AG09309 (cell line): ENCODE data around the gene LMTK3.

Experiments
- DNase-seq: peaks from one replicate; pipeline ENCODE4 v3.0.0-alpha.2; 2010; ENCODE audit warnings: low read depth
- H3K4me3 ChIP-seq: 2 replicates; pipeline ENCODE4 v1.5.1; 2011; ENCODE audit warnings: mild to moderate bottlenecking, low read depth, low read length, moderate library complexity; ENCODE audit not compliant: control insufficient read depth
- TF ChIP-seq, protein P1 (sequence below): IDR thresholded peaks from 2 replicates; pipeline ENCODE4 v1.5.1; 2011; ENCODE audit warnings: mild to moderate bottlenecking, low read depth, low read length, inconsistent platforms; ENCODE audit not compliant: insufficient read depth, control insufficient read depth; ENCODE audit errors: missing control alignments

LMTK3 gene

DNA sequence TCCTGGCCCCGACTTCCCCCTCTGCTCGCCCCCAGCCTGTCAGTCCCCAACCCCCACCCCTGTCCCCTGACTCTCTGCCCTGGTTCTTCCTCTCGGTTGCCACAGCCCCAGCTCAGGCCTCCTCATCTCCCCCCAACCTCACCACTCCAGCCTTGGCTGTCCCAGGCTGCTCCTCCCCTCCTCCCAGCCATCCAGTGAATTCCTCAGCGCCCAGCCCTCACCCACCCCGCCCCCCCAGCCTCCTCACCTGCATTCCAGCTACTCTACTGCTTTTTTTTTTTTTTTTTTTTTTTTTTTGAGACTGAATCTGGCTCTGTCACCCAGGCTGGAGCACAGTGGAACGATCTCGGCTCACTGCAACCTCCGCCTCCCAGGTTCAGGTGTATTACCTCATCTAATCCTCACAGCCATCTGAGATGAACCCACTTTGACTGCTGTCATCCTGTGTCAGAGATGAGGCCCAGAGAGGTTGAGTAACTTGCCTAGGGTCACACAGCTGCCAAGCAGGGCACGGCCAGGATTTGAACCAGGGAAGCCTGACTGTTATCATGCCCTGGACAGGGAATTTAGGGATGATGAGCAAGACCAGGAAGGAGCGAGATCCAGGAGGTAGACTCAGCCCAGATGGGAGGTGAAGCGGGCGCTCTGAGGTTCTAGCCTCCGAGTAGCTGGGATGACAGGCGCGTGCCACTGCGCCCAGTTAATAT is 42.9 kb upstream of the LMTK3 start:
- TF ChIP-seq, protein P1, sequence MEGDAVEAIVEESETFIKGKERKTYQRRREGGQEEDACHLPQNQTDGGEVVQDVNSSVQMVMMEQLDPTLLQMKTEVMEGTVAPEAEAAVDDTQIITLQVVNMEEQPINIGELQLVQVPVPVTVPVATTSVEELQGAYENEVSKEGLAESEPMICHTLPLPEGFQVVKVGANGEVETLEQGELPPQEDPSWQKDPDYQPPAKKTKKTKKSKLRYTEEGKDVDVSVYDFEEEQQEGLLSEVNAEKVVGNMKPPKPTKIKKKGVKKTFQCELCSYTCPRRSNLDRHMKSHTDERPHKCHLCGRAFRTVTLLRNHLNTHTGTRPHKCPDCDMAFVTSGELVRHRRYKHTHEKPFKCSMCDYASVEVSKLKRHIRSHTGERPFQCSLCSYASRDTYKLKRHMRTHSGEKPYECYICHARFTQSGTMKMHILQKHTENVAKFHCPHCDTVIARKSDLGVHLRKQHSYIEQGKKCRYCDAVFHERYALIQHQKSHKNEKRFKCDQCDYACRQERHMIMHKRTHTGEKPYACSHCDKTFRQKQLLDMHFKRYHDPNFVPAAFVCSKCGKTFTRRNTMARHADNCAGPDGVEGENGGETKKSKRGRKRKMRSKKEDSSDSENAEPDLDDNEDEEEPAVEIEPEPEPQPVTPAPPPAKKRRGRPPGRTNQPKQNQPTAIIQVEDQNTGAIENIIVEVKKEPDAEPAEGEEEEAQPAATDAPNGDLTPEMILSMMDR = no peak
- no peak for DNase-seq
- no peak overlapping the region for H3K4me3 ChIP-seq

DNA sequence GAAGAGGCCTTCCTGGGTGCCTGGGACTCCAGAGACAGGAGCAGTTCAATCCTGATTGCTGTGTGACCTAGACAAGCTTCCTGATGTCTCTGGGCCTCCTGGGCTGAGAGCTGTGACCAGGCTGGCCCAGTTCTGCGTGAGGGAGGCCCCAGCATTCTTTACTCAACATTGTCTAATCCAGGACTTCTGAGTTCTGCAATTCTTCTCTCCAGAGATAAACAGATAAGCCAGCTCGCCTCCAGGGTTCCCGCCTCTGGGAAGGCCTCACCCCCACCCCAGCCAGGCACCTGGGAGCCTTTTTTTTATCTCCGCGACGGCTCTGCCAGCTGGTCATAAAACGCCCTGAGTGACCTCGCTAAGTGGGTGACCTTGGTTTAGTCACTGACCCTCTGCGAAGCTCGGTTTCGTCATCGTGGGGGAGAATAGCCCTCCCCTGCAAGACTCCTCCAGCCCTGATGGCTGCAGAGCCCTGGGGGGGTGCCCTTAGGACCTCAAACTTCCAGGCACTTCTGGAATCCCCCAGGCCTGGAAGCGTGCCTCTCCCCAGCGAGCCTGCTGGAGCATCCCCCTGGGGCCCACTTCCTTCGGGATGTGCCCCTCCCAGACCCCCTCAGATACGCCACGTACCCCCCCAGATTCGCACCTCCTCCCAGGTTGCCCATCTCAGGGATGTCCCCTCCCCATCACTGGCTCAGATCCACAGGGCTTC is 42.2 kb upstream of the LMTK3 start:
- H3K4me3 ChIP-seq = no peak overlapping the region
- no peak for DNase-seq

DNA sequence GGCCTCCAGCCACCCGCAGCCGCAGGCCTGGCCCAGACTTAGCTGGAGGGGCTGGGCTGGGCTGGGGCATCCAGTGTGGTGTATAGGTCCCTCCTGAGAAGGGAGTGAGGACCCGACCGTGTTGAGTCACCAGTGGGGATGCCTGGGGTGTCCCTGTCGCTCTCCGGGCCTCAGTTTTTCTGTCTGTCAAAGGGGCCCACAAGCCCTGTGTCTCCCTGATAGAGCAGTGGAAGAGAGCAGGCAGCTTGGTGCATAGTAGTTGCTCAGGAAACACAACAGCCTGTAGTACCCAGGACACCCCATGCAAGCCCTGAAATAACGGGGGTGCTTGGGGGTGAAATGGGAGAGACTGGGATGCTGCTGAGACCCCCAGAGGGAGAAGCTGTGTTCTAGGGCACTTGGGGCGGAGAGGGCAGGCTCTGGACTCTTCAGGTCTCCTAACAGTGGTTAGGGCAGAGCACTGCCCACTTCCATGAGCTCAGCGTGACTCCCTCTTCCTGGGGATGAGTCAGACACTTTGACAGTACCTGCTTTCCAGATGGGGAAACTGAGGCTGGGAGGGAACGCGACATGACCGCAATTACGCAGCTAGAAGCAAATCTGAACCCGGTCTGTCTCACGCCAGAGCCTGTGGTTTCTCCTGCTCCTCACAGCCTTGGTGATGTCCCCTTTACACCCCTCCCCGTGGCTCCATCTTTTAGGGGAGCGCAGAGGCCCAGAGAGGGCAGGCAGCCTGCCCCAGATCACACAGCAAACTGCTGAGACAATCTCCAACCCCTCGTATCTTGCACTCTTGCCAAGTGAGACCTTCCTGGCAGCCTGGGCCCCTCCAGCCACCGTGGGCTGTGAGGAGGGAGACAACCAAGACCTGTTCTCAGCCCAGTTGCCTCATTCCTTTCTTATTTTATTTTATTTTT is 41.0 kb upstream of the LMTK3 start:
- TF ChIP-seq, protein P1 = no peak
- no peak overlapping the region for H3K4me3 ChIP-seq

More for the DNA sequence above, 42.2 kb upstream of the LMTK3 start:
- TF ChIP-seq, protein P1 = no peak

DNA sequence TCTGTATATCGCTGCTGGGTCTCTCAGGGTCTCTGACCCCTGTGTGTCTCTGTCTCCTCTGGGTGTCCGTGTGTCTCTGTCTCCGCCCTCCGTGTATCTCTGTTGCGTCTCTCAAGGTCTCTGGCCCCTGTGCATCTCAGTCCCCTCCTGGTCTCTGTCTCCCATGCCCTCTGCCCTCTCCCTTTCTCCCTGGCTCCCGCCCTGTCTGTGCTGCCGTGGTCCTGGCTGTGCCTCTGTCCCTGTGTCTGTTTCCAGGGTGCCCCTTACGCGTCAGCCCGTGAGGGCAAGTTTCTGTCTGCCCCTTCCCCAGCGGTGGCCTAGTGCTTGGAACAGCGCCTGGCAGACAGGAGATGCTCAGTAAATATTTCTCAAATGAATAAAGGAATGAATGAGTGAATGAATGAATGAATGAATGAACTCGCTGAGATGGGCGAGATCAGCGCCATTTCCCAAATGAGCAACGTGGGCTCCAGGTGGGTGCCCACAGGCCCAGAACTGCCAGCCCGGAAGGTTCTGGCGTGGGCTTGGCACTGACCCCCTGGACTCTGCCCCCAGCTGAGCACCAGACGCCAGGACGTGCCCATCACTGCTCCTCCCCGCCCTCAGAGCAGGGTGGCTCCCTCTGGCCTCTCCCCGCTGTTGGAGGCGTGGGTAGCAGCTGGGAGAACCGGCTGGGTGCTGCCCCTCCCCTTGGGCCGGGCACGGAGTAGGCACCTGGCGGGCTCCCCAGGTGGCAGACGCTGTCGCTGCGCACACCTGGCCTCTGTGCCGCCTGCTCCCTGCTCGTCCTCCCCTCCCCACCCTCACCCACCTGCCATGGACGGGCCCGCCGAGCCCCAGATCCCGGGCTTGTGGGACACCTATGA is 40.0 kb upstream of the LMTK3 start, which contains the start of gene SULT2B1:
Gene SULT2B1 (plus strand): TSS at position 736 of the 866 bp plus-strand sequence. CDS start 81 bp downstream, at position 817.
- H3K4me3 ChIP-seq = no peak within 1 kb of the TSS
- TF ChIP-seq, protein P1 = no peak
- no peak for DNase-seq

More for the DNA sequence above, 41.0 kb upstream of the LMTK3 start:
- DNase-seq = no peak

DNA sequence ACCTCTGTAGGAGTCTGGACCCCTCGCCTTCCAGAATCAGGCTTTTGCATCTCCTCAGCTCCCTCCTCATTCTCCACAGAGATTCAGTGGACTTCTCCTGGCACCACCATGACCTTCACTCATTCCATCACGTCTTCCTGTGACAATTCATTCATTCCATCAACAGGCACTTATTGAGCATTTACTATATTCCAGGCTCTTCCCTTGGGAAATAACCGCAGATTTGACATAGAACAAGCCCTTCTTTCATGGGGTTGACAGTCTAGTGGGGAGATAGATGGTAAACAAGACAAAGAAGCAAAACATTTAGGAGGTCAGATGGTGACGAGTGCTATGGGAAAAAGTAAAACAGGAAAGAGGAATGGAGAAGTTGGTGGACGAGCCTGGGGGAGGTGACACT is 37.7 kb upstream of the LMTK3 start:
- TF ChIP-seq, protein P1 = no peak
- DNase-seq = no peak

DNA sequence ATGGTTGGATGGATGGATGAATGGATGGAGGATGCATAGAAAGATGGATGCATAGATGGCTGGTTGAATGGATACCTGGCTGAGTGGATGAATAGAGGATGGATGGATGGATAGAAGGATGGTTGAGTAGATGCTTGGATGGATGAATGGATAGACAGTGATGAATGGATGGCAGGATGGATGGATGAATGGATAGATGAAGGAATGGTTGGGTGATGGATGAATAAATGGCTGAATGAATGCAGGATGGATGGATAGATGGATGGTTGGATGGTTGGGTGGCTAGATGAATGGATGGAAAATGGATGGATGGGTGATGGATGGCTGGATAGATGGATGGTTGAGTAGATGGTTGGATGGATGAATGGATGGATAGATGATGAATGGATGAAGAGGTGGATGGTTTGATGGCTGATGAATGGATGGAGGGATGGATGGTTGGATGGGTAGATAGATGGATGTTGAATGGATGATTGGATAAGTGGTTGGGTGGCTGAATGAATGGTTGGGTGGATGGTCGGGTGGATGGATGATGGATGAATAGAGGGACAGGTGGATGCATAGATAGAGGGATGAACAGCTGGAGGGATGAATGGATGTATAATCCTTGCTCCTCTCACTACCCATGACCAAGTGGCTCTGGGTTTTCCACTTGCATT is 36.7 kb upstream of the LMTK3 start:
- no peak overlapping the region for H3K4me3 ChIP-seq
- no peak for DNase-seq
- TF ChIP-seq, protein P1 = no peak

More for the DNA sequence above, 37.7 kb upstream of the LMTK3 start:
- no peak overlapping the region for H3K4me3 ChIP-seq
